ENCODE results near the gene CCL25. TPM values are rescaled to one million over a fixed set of nuclear protein-coding genes. Genes with fewer than 3 reads are reported as not detected.

CCL25 gene
- total and polyA plus RNA-seq, 2 donors (not counting 3 experiments of a cell fraction or from before 2014, with no cell fraction given), result not detected

- BruUV-seq (replicated peaks), result no TSS peak
- H3K36me3 ChIP-seq (ENCODE audit: control insufficient read depth in 2 of 2, extremely low read depth in 1 of 2, insufficient read depth in 2 of 2, low read length in 2 of 2), result no peaks in the 10 kb centered on the region
- no peaks in the 10 kb centered on the region for H3K27me3 ChIP-seq (ENCODE audit: control insufficient read depth in 2 of 2, insufficient read depth in 2 of 2, low read length in 2 of 2)
- no peak overlapping the region for H3K27ac ChIP-seq (ENCODE audit: insufficient read depth, low read depth, low read length)
- ChIA-PET POLR2A (no interaction called here), CTCF (no interaction called here)
- H3K79me2 ChIP-seq (ENCODE audit: control insufficient read depth, insufficient read depth, low read length), result no peaks in the 10 kb centered on the region
- H3K9me3 ChIP-seq (replicated peaks; ENCODE audit: control insufficient read depth, insufficient read depth, low read length), result no peaks in the 10 kb centered on the region
- H3K9ac ChIP-seq (replicated peaks; ENCODE audit: extremely low read depth, insufficient read depth, low read length), result no peak overlapping the region
- no peak overlapping the region for H3K4me3 ChIP-seq (replicated peaks in 1 of 3; ENCODE audit: insufficient read depth in 1 of 3, low read depth in 1 of 3, low read length in 3 of 3)
- intact Hi-C loops (cut with micrococcal nuclease) (no loop called here), dilution Hi-C loops (cut with MboI; ENCODE audit: extremely low pct_ligation_motif_present, low sequenced_read_pairs) (no loop called here)
- H3K4me1 ChIP-seq (ENCODE audit: control insufficient read depth, extremely low read depth, insufficient read depth, low read length), result no peaks in the 10 kb centered on the region
- H3K9me1 ChIP-seq (replicated peaks; ENCODE audit: control insufficient read depth, extremely low read depth, insufficient read depth, low read length), result no peaks in the 10 kb centered on the region
- H3K4me2 ChIP-seq (ENCODE audit: insufficient read depth, low read length), result no peak overlapping the region
- FAIRE-seq (no peak), DNase-seq (ENCODE audit: low read depth, low spot score) (no peak)
- no peak overlapping the region for H2AFZ ChIP-seq (ENCODE audit: low read depth, low read length)
- no peak for TF ChIP-seq GATA2 (IDR thresholded peaks at IDR 0.05; ENCODE audit: insufficient read depth, insufficient read length, low read depth, low read length)
- no peak for TF ChIP-seq CTCF (IDR thresholded peaks at IDR 0.05; ENCODE audit: extremely low read depth in 1 of 2, insufficient read depth in 1 of 2, low read depth in 1 of 2, low read length in 2 of 2)
- no peak for TF ChIP-seq JUN (IDR thresholded peaks at IDR 0.05; ENCODE audit: borderline replicate concordance, insufficient read depth, insufficient read length, low read depth)
- TF ChIP-seq POLR2AphosphoS5 (IDR thresholded peaks at IDR 0.05; ENCODE audit: insufficient read depth, low read depth, low read length), result no peak
- no peak for TF ChIP-seq MAX (IDR thresholded peaks at IDR 0.05; ENCODE audit: insufficient read depth, insufficient read length)
- TF ChIP-seq EZH2 (IDR thresholded peaks at IDR 0.05; ENCODE audit: borderline replicate concordance, low read depth, low read length, severe bottlenecking), result no peak
- TF ChIP-seq FOS (IDR thresholded peaks at IDR 0.05; ENCODE audit: borderline replicate concordance, insufficient read depth, low read length), result no peak
- no peak for TF ChIP-seq POLR2A (IDR thresholded peaks at IDR 0.05; ENCODE audit: low read depth, low read length)
- no peak for TF ChIP-seq MYC (IDR thresholded peaks at IDR 0.05; ENCODE audit: low read depth, low read length)
- no peaks in the 10 kb centered on the region for H4K20me1 ChIP-seq (replicated peaks; ENCODE audit: control insufficient read depth, extremely low read depth, insufficient read depth, low read length)
Observed at GRCh38 chr19:8109890-8110662, 57.5 kb downstream of the CCL25 start.

Measured in endothelial cell of umbilical vein (primary cell).